ENCODE measurements around the gene AXIN1.

AXIN1 gene

GRCh38 chr16:321532-321931, 31.0 kb downstream of the AXIN1 start:
- TF ChIP-seq CTCF (IDR thresholded peaks at IDR 0.05; ENCODE audit: low read depth, low read length): no peak
- DNase-seq (ENCODE audit: extremely low read depth, low read depth): no peak

- no peak for DNase-seq (ENCODE audit: extremely low read depth, low read depth)
- TF ChIP-seq CTCF (IDR thresholded peaks at IDR 0.05; ENCODE audit: low read depth, low read length): no peak
Observed at GRCh38 chr16:320206-320605, 32.3 kb downstream of the AXIN1 start.

GRCh38 chr16:318628-319027, 33.9 kb downstream of the AXIN1 start:
- TF ChIP-seq CTCF (IDR thresholded peaks at IDR 0.05; ENCODE audit: low read depth, low read length): no peak
- DNase-seq (ENCODE audit: extremely low read depth, low read depth): no peak

- no peak for TF ChIP-seq CTCF (IDR thresholded peaks at IDR 0.05; ENCODE audit: low read depth, low read length)
- DNase-seq (ENCODE audit: extremely low read depth, low read depth): no peak
Observed at GRCh38 chr16:317583-317982, 34.9 kb downstream of the AXIN1 start.

GRCh38 chr16:316741-317464, 35.6 kb downstream of the AXIN1 start:
- DNase-seq (ENCODE audit: extremely low read depth, low read depth): no peak
- no peak for TF ChIP-seq CTCF (IDR thresholded peaks at IDR 0.05; ENCODE audit: low read depth, low read length)

GRCh38 chr16:314795-315299, 37.7 kb downstream of the AXIN1 start:
- no peak for TF ChIP-seq CTCF (IDR thresholded peaks at IDR 0.05; ENCODE audit: low read depth, low read length)
- no peak for DNase-seq (ENCODE audit: extremely low read depth, low read depth)

- DNase-seq (ENCODE audit: extremely low read depth, low read depth): no peak
- no peak for TF ChIP-seq CTCF (IDR thresholded peaks at IDR 0.05; ENCODE audit: low read depth, low read length)
Observed at GRCh38 chr16:314351-314750, 38.2 kb downstream of the AXIN1 start.

Measured in AG09319 (cell line).